Erythroblast (primary cell): ENCODE data around the gene STARD13.

ENCODE experiments used
- GATA1 ChIP-seq: IDR thresholded peaks from 2 replicates; pipeline ENCODE4 v1.6.1; 2011; ENCODE audit warnings: low read depth, mild to moderate bottlenecking, control low read depth, low read length, moderate library complexity
- POLR2A ChIP-seq: IDR thresholded peaks from 2 replicates; pipeline ENCODE4 v1.6.1; 2011; ENCODE audit warnings: mild to moderate bottlenecking, low read length

DNA sequence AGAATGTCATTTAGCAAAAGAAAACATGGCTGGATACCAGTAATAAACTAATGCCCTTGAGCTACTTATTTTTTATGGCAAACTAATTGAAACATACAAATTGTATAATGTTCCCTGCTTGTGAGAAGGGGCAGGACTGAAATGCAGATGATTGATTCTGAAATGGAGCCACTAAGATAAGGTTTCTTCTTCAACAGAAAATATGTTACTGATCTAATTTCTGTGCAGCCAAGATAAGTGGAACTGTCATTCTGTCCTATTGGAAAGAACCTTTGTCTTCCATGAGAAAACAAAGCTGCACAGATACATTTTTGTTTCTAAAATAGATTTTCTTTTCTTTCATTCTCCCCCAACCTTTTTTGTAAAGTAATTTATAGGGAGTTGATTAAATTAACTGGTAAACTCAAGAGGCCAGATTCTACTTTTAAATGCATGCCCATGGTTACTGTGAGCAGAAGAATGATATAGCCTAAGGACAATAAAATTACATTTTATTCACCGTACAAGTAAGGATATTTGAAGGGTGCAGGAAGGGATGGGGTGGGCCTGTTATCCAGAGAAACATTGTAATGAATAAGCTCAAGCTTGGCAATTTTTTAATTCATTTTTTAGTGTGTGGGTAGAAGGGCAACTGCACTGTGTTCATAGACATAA is 39.9 kb downstream of the STARD13 start:
- TF ChIP-seq POLR2A (no peak), GATA1 (no peak)
